ENCODE data around the gene STX1A.

STX1A gene

GRCh38 chr7:73742753-73743641 is 23.5 kb upstream of the STX1A start:
- Histone ChIP-seq H3K4me3 (ENCODE audit: low read depth in 1 of 5, low read length in 5 of 5) (peak overlapping the region in 2 of 5 donors; percentile 11 to 12), H3K27ac (ENCODE audit: low read depth, low read length) (no peak overlapping the region)

GRCh38 chr7:73742338-73742752 is 22.9 kb upstream of the STX1A start:
- Histone ChIP-seq H3K27ac (ENCODE audit: low read depth, low read length) (no peak overlapping the region), H3K9me3 (ENCODE audit: control insufficient read depth in 5 of 5, low read length in 5 of 5) (no peaks in the 10 kb centered on the region), H3K4me1 (ENCODE audit: control insufficient read depth in 5 of 5, insufficient read depth in 5 of 5, low read length in 5 of 5) (peaks cover 2 to 34% (median 28%) of the 10 kb centered on the region in 5 donors), H3K4me3 (ENCODE audit: low read depth in 1 of 5, low read length in 5 of 5) (peak overlapping the region in 2 of 5 donors; percentile 11 to 12), H3K9ac (ENCODE audit: low read length in 5 of 5) (peak overlapping the region in 1 of 5 donors; percentile 5), H3K36me3 (ENCODE audit: control insufficient read depth in 5 of 5, insufficient read depth in 5 of 5, low read length in 5 of 5) (peaks cover 0 to 2% (median 2%) of the 10 kb centered on the region in 5 donors), H3K27me3 (ENCODE audit: control insufficient read depth in 5 of 5, insufficient read depth in 4 of 5, low read length in 5 of 5) (no peaks in the 10 kb centered on the region)

More at GRCh38 chr7:73742753-73743641, 23.5 kb upstream of the STX1A start:
- no peaks in the 10 kb centered on the region for H3K36me3 ChIP-seq (ENCODE audit: control insufficient read depth in 5 of 5, insufficient read depth in 5 of 5, low read length in 5 of 5)
- peak overlapping the region in 1 of 5 donors; percentile 41 for H3K9ac ChIP-seq (ENCODE audit: low read length in 5 of 5)
- no peaks in the 10 kb centered on the region for H3K27me3 ChIP-seq (ENCODE audit: control insufficient read depth in 5 of 5, insufficient read depth in 4 of 5, low read length in 5 of 5)
- peaks cover 0 to 28% (median 21%) of the 10 kb centered on the region in 5 donors for H3K4me1 ChIP-seq (ENCODE audit: control insufficient read depth in 5 of 5, insufficient read depth in 5 of 5, low read length in 5 of 5)
- H3K9me3 ChIP-seq (ENCODE audit: control insufficient read depth in 5 of 5, low read length in 5 of 5), result no peaks in the 10 kb centered on the region

- Histone ChIP-seq H3K36me3 (ENCODE audit: control insufficient read depth in 5 of 5, insufficient read depth in 5 of 5, low read length in 5 of 5) (peaks cover 0 to 10% (median 9%) of the 10 kb centered on the region in 5 donors), H3K4me1 (ENCODE audit: control insufficient read depth in 5 of 5, insufficient read depth in 5 of 5, low read length in 5 of 5) (peaks cover 2 to 38% (median 31%) of the 10 kb centered on the region in 5 donors), H3K27ac (ENCODE audit: low read depth, low read length) (no peak overlapping the region), H3K4me3 (ENCODE audit: low read depth in 1 of 5, low read length in 5 of 5) (no peak overlapping the region), H3K9me3 (ENCODE audit: control insufficient read depth in 5 of 5, low read length in 5 of 5) (no peaks in the 10 kb centered on the region), H3K9ac (ENCODE audit: low read length in 5 of 5) (no peak overlapping the region), H3K27me3 (ENCODE audit: control insufficient read depth in 5 of 5, insufficient read depth in 4 of 5, low read length in 5 of 5) (no peaks in the 10 kb centered on the region)
These were observed 22.1 kb upstream of the STX1A start for GRCh38 chr7:73741600-73741999.

- Histone ChIP-seq H3K36me3 (ENCODE audit: control insufficient read depth in 5 of 5, insufficient read depth in 5 of 5, low read length in 5 of 5) (peaks cover 0 to 17% (median 14%) of the 10 kb centered on the region in 5 donors), H3K9me3 (ENCODE audit: control insufficient read depth in 5 of 5, low read length in 5 of 5) (no peaks in the 10 kb centered on the region), H3K27ac (ENCODE audit: low read depth, low read length) (no peak overlapping the region), H3K9ac (ENCODE audit: low read length in 5 of 5) (no peak overlapping the region), H3K4me1 (ENCODE audit: control insufficient read depth in 5 of 5, insufficient read depth in 5 of 5, low read length in 5 of 5) (peaks cover 2 to 38% (median 31%) of the 10 kb centered on the region in 5 donors), H3K4me3 (ENCODE audit: low read depth in 1 of 5, low read length in 5 of 5) (no peak overlapping the region), H3K27me3 (ENCODE audit: control insufficient read depth in 5 of 5, insufficient read depth in 4 of 5, low read length in 5 of 5) (no peaks in the 10 kb centered on the region)
These were observed 21.3 kb upstream of the STX1A start for GRCh38 chr7:73740771-73741170.

- Histone ChIP-seq H3K36me3 (ENCODE audit: control insufficient read depth in 5 of 5, insufficient read depth in 5 of 5, low read length in 5 of 5) (peaks cover 0 to 21% (median 16%) of the 10 kb centered on the region in 5 donors), H3K4me3 (ENCODE audit: low read depth in 1 of 5, low read length in 5 of 5) (no peak overlapping the region), H3K27me3 (ENCODE audit: control insufficient read depth in 5 of 5, insufficient read depth in 4 of 5, low read length in 5 of 5) (no peaks in the 10 kb centered on the region), H3K9me3 (ENCODE audit: control insufficient read depth in 5 of 5, low read length in 5 of 5) (no peaks in the 10 kb centered on the region), H3K4me1 (ENCODE audit: control insufficient read depth in 5 of 5, insufficient read depth in 5 of 5, low read length in 5 of 5) (peaks cover 2 to 40% (median 33%) of the 10 kb centered on the region in 5 donors), H3K9ac (ENCODE audit: low read length in 5 of 5) (no peak overlapping the region), H3K27ac (ENCODE audit: low read depth, low read length) (no peak overlapping the region)
These were observed 20.7 kb upstream of the STX1A start for GRCh38 chr7:73740212-73740611.

GRCh38 chr7:73739387-73739767 is 19.9 kb upstream of the STX1A start:
- no peak overlapping the region for H3K27ac ChIP-seq (ENCODE audit: low read depth, low read length)
- H3K9me3 ChIP-seq (ENCODE audit: control insufficient read depth in 5 of 5, low read length in 5 of 5), result no peaks in the 10 kb centered on the region
- H3K36me3 ChIP-seq (ENCODE audit: control insufficient read depth in 5 of 5, insufficient read depth in 5 of 5, low read length in 5 of 5), result peaks cover 0 to 21% (median 16%) of the 10 kb centered on the region in 5 donors
- peak overlapping the region; percentile 69 to 91 (median 86) for H3K4me3 ChIP-seq (ENCODE audit: low read depth in 1 of 5, low read length in 5 of 5)
- peak overlapping the region in 4 of 5 donors; percentile 77 to 85 (median 80) for H3K9ac ChIP-seq (ENCODE audit: low read length in 5 of 5)
- H3K4me1 ChIP-seq (ENCODE audit: control insufficient read depth in 5 of 5, insufficient read depth in 5 of 5, low read length in 5 of 5), result peaks cover 4 to 45% (median 38%) of the 10 kb centered on the region in 5 donors
- H3K27me3 ChIP-seq (ENCODE audit: control insufficient read depth in 5 of 5, insufficient read depth in 4 of 5, low read length in 5 of 5), result no peaks in the 10 kb centered on the region

- H3K9me3 ChIP-seq (ENCODE audit: control insufficient read depth in 5 of 5, low read length in 5 of 5), result no peaks in the 10 kb centered on the region
- peak within 1 kb of the TSS; percentile 72 to 91 (median 86) for H3K4me3 ChIP-seq (ENCODE audit: low read depth in 1 of 5, low read length in 5 of 5)
- peaks cover 0 to 21% (median 16%) of the 10 kb centered on the region in 5 donors for H3K36me3 ChIP-seq (ENCODE audit: control insufficient read depth in 5 of 5, insufficient read depth in 5 of 5, low read length in 5 of 5)
- peaks cover 4 to 45% (median 38%) of the 10 kb centered on the region in 5 donors for H3K4me1 ChIP-seq (ENCODE audit: control insufficient read depth in 5 of 5, insufficient read depth in 5 of 5, low read length in 5 of 5)
- peak within 1 kb of the TSS; percentile 37 for H3K27ac ChIP-seq (ENCODE audit: low read depth, low read length)
- no peaks in the 10 kb centered on the region for H3K27me3 ChIP-seq (ENCODE audit: control insufficient read depth in 5 of 5, insufficient read depth in 4 of 5, low read length in 5 of 5)
- peak within 1 kb of the TSS in 4 of 5 donors; percentile 77 to 85 (median 80) for H3K9ac ChIP-seq (ENCODE audit: low read length in 5 of 5)
These were observed 19.3 kb upstream of the STX1A start, which contains the start of gene ABHD11 for GRCh38 chr7:73738612-73739386. ABHD11 (minus strand) TSS chr7:73738802; CDS start chr7:73738770, 32 bp downstream.

GRCh38 chr7:73738220-73738611 is 18.7 kb upstream of the STX1A start:
- Histone ChIP-seq H3K27me3 (ENCODE audit: control insufficient read depth in 5 of 5, insufficient read depth in 4 of 5, low read length in 5 of 5) (no peaks in the 10 kb centered on the region), H3K4me3 (ENCODE audit: low read depth in 1 of 5, low read length in 5 of 5) (peak overlapping the region; percentile 72 to 91 (median 86)), H3K9me3 (ENCODE audit: control insufficient read depth in 5 of 5, low read length in 5 of 5) (no peaks in the 10 kb centered on the region), H3K9ac (ENCODE audit: low read length in 5 of 5) (peak overlapping the region in 4 of 5 donors; percentile 55 to 74 (median 64)), H3K27ac (ENCODE audit: low read depth, low read length) (peak overlapping the region; percentile 37), H3K4me1 (ENCODE audit: control insufficient read depth in 5 of 5, insufficient read depth in 5 of 5, low read length in 5 of 5) (peaks cover 4 to 43% (median 36%) of the 10 kb centered on the region in 5 donors), H3K36me3 (ENCODE audit: control insufficient read depth in 5 of 5, insufficient read depth in 5 of 5, low read length in 5 of 5) (peaks cover 0 to 21% (median 16%) of the 10 kb centered on the region in 5 donors)

GRCh38 chr7:73737491-73738219 is 18.2 kb upstream of the STX1A start:
- no peak overlapping the region for H3K27ac ChIP-seq (ENCODE audit: low read depth, low read length)
- no peaks in the 10 kb centered on the region for H3K27me3 ChIP-seq (ENCODE audit: control insufficient read depth in 5 of 5, insufficient read depth in 4 of 5, low read length in 5 of 5)
- H3K36me3 ChIP-seq (ENCODE audit: control insufficient read depth in 5 of 5, insufficient read depth in 5 of 5, low read length in 5 of 5), result peaks cover 0 to 21% (median 16%) of the 10 kb centered on the region in 5 donors
- peaks cover 4 to 38% (median 30%) of the 10 kb centered on the region in 5 donors for H3K4me1 ChIP-seq (ENCODE audit: control insufficient read depth in 5 of 5, insufficient read depth in 5 of 5, low read length in 5 of 5)
- H3K4me3 ChIP-seq (ENCODE audit: low read depth in 1 of 5, low read length in 5 of 5), result peak overlapping the region in 4 of 5 donors; percentile 61 to 90 (median 80)
- H3K9me3 ChIP-seq (ENCODE audit: control insufficient read depth in 5 of 5, low read length in 5 of 5), result no peaks in the 10 kb centered on the region
- peak overlapping the region in 2 of 5 donors; percentile 41 to 59 for H3K9ac ChIP-seq (ENCODE audit: low read length in 5 of 5)

All from subcutaneous abdominal adipose tissue (tissue), 5 donors.